Upper lobe of left lung (tissue), 6 donors: ENCODE data around the gene RRP7A. TPM values are rescaled to one million over a fixed set of nuclear protein-coding genes. Genes with fewer than 3 reads are reported as not detected.
"Not testable (repeated sequence)": the region's sequence is repeated elsewhere in the genome, so short reads cannot be mapped to it uniquely, and the experiment has no call there.

Source experiments
- ATAC-seq, 2 donors: fragments of 200-7000 bp; cut with Tn5 transposase; one replicate each; pipeline ENCODE4 v1.9.1; 2022; ENCODE audit warnings: mild to moderate bottlenecking in 2 of 2, moderate library complexity in 2 of 2; ENCODE audit not compliant: low FRiP score in 2 of 2
- DNase-seq, 2 donors: peaks; one replicate each; pipeline ENCODE4 v3.0.0-alpha.2; 2019 to 2020
- H3K27ac ChIP-seq, 4 donors: fragments of 200-600 bp; sonication (generic); one replicate each; pipeline ENCODE4 v1.5.1; 2016 to 2019
- H3K27me3 ChIP-seq, 4 donors: fragments of 200-600 bp; sonication (generic); one replicate each; pipeline ENCODE4 v1.5.1; 2017 to 2019
- H3K36me3 ChIP-seq, 4 donors: fragments of 200-600 bp; sonication (generic); one replicate each; pipeline ENCODE4 v1.5.1; 2016 to 2019
- H3K4me1 ChIP-seq, 4 donors: fragments of 200-600 bp; sonication (generic); one replicate each; pipeline ENCODE4 v1.5.1; 2018 to 2019
- H3K4me3 ChIP-seq, 4 donors: fragments of 200-600 bp; sonication (generic); one replicate each; pipeline ENCODE4 v1.5.1; 2017 to 2019; ENCODE audit warnings: mild to moderate bottlenecking in 2 of 4, moderate library complexity in 1 of 4
- H3K9me3 ChIP-seq, 4 donors: fragments of 200-600 bp; sonication (generic); one replicate each; pipeline ENCODE4 v1.5.1; 2018 to 2019
- EP300 ChIP-seq, 4 donors: sonication (generic); formaldehyde crosslinking; IDR thresholded peaks; one replicate each; pipeline ENCODE4 v1.5.1; 2017; ENCODE audit warnings: antibody characterized with exemption in 4 of 4, control low read depth in 2 of 4
- POLR2A ChIP-seq, 4 donors: fragments of 450-650 bp; IDR thresholded peaks; one replicate each; pipeline ENCODE4 v1.5.1; 2016 to 2017; ENCODE audit warnings: antibody characterized with exemption in 4 of 4, mild to moderate bottlenecking in 2 of 4
- POLR2AphosphoS5 ChIP-seq, 2 donors: sonication (generic); formaldehyde crosslinking; IDR thresholded peaks; one replicate each; pipeline ENCODE4 v1.5.1; 2017; ENCODE audit warnings: antibody characterized with exemption in 2 of 2
- WGBS, 2 donors: methylation state at CpG; one replicate each; pipeline ENCODE4 v1.1.5; 2017 to 2018; 5-methylcytosine and 5-hydroxymethylcytosine counted together
- total RNA-seq, 6 donors: library from RNA; depleted of rRNA in 4 of 6; stranded (reverse); fragments of >200 nt in 4 of 6; gene quantifications; one replicate each; pipeline versions ENCODE4 v1.1.0 to v1.2.1, GENCODE V29; 2016 to 2021
- TF ChIP-seq, protein P1 (sequence below), 6 experiments: fragments of 450-650 bp in 4 of 6; fragments of 200-600 bp in 2 of 6; sonication (generic) in 2 of 6; IDR thresholded peaks; one replicate each; pipeline ENCODE4 v1.5.1; 2016 to 2019; ENCODE audit warnings: antibody characterized with exemption in 6 of 6
- donor health status: DM: no; HTN: no; CAD: no; lungs with moderate emphysema.
- donor health status: DM: no; HTN: yes; CAD: no; lungs with severe emphysema.

RRP7A gene
- total RNA-seq, 6 donors from 2014 or later: 21.2 to 36.2 (median 29.3) TPM

DNA sequence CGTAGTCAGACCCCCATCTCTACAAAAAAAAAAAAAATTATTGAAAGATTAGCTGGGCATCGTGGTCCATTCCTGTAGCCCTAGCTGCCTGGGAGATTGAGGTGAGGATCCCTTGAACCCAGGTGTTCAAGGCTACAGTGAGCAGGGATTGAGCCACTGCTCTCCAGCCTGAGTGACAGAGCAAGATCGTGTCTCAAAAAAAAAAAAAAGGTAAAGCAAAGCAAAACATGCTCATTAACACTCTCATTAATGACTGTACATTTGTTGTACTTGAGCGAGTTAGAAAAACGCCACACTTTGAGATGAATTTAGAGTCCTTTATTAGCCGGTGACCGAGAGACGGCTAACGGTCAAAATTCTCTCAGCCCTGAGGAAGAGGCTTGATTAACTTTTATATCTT, 28.0 kb upstream of the RRP7A start:
- ATAC-seq: no peak
- Histone ChIP-seq H3K9me3 (no peaks in the 10 kb centered on the region), H3K4me1 (no peaks in the 10 kb centered on the region), H3K36me3 (no peaks in the 10 kb centered on the region), H3K4me3 (no peak overlapping the region), H3K27ac (no peak overlapping the region), H3K27me3 (no peaks in the 10 kb centered on the region)
- whole genome bisulfite sequencing, 2 donors: 74 to 79% methylated on average over 9 of the region's 9 CpGs
- DNase-seq: no peak
- TF ChIP-seq EP300 (IDR thresholded peaks at IDR 0.05) (no peak), POLR2AphosphoS5 (IDR thresholded peaks at IDR 0.05) (no peak), POLR2A (IDR thresholded peaks at IDR 0.05) (no peak)
- TF ChIP-seq, protein P1, sequence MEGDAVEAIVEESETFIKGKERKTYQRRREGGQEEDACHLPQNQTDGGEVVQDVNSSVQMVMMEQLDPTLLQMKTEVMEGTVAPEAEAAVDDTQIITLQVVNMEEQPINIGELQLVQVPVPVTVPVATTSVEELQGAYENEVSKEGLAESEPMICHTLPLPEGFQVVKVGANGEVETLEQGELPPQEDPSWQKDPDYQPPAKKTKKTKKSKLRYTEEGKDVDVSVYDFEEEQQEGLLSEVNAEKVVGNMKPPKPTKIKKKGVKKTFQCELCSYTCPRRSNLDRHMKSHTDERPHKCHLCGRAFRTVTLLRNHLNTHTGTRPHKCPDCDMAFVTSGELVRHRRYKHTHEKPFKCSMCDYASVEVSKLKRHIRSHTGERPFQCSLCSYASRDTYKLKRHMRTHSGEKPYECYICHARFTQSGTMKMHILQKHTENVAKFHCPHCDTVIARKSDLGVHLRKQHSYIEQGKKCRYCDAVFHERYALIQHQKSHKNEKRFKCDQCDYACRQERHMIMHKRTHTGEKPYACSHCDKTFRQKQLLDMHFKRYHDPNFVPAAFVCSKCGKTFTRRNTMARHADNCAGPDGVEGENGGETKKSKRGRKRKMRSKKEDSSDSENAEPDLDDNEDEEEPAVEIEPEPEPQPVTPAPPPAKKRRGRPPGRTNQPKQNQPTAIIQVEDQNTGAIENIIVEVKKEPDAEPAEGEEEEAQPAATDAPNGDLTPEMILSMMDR (IDR thresholded peaks at IDR 0.05): no peak

DNA sequence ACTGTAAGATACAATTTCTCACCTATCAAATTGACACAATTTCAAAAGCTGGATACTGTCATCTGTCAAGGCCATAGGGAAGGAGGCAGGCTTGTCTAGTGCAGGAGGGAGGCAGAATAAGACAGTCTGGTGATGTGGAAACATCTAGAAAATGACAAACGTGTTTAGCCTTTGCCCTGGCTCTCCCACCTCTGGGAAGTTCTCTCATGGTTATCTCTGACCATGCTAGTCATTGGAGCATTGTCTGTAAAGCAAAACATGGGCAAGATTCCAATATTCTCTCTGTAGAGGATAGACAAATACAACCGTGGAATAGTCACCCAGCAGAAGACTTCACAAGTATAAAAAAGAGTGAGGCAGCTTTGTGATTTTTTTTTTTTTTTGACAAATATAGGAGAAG, 25.1 kb upstream of the RRP7A start:
- Histone ChIP-seq H3K4me1 (peaks cover 0 to 2% (median 0%) of the 10 kb centered on the region in 4 donors), H3K36me3 (no peaks in the 10 kb centered on the region), H3K27ac (no peak overlapping the region), H3K9me3 (no peaks in the 10 kb centered on the region), H3K4me3 (no peak overlapping the region), H3K27me3 (no peaks in the 10 kb centered on the region)
- DNase-seq: no peak
- 14 to 20% methylated on average over 2 of the region's 2 CpGs for WGBS, 2 donors
- TF ChIP-seq EP300 (IDR thresholded peaks at IDR 0.05): no peak
- TF ChIP-seq, protein P1 (IDR thresholded peaks at IDR 0.05): no peak
- TF ChIP-seq POLR2A (IDR thresholded peaks at IDR 0.05): no peak
- TF ChIP-seq POLR2AphosphoS5 (IDR thresholded peaks at IDR 0.05): no peak
- ATAC-seq: no peak

- H3K27ac ChIP-seq: peak overlapping the region; percentile 47 to 87 (median 76)
- ATAC-seq: peak; percentile 83 to 91
These were observed 19.7 kb upstream of the RRP7A start for GRCh38 chr22:42539236-42539771.

DNA sequence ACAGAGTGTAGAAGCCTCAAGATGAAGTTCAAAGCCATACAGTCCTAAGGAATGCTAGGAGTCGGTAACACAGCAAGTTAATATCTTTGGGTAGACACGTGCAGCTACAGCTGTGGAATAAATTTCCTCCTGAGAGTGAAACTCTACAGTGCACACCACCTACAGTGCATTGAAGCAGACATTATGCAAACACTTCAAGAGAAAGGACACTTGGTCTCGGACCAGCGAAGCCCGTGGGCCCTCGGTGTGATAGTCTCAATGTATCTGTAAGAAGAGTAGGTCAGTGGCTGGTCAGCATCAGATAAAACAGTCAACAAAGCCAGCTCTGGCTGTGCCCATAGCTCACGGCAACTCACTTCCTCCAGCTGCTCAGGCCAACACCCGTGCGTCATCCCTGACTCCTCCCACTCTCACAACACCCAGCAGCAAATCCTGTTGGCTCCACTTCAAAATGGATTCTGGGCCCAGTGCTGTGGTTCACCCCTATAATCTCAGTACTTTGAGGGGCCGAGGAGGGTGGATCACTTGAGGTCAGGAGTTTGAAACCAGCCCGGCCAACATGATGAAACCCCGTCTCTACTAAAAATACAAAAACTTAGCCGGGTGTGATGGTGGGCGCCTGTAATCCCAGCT, 17.7 kb upstream of the RRP7A start:
- H3K27ac ChIP-seq: peak overlapping the region; percentile 31 to 87 (median 60)
- ATAC-seq: peak; percentile 85 to 90
- WGBS, 2 donors: 54 to 58% methylated on average over 11 of the region's 14 CpGs

More at GRCh38 chr22:42539236-42539771, 19.7 kb upstream of the RRP7A start:
- not testable (repeated sequence) for H3K9me3 ChIP-seq, H3K4me3 ChIP-seq, DNase-seq, H3K27me3 ChIP-seq, H3K36me3 ChIP-seq
- WGBS, 2 donors: 22 to 31% methylated on average over 8 of the region's 11 CpGs
- H3K4me1 ChIP-seq: peaks cover 9 to 22% (median 19%) of the 10 kb centered on the region in 4 donors

DNA sequence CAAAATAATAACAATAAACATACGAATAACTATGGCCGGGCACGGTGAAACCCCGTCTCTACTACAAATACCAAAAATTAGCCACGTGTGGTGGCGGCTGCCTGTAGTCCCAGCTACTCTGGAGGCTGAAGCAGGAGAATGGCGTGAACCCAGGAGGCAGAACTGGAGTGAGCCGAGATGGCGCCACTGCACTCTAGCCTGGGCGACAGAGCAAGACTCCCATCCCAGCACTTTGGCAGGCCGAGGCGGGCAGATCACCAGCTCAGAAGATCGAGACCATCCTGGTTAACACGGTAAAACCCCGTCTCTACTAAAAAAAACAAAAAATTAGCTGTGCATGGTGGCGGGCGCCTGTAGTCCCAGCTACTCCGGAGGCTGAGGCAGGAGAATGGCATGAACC, 17.0 kb upstream of the RRP7A start:
- H3K27me3 ChIP-seq, DNase-seq, H3K36me3 ChIP-seq, H3K4me3 ChIP-seq, H3K9me3 ChIP-seq, ATAC-seq: not testable (repeated sequence)
- Histone ChIP-seq H3K4me1 (peaks cover 9 to 22% (median 19%) of the 10 kb centered on the region in 4 donors), H3K27ac (peak overlapping the region in 2 of 4 donors; percentile 68 to 80)
- 96 to 98% methylated on average over 18 of the region's 18 CpGs for WGBS, 2 donors

More for the DNA sequence above, 17.7 kb upstream of the RRP7A start:
- peaks cover 9 to 22% (median 19%) of the 10 kb centered on the region in 4 donors for H3K4me1 ChIP-seq
- not testable (repeated sequence) for H3K9me3 ChIP-seq, H3K27me3 ChIP-seq, H3K4me3 ChIP-seq, H3K36me3 ChIP-seq, DNase-seq

DNA sequence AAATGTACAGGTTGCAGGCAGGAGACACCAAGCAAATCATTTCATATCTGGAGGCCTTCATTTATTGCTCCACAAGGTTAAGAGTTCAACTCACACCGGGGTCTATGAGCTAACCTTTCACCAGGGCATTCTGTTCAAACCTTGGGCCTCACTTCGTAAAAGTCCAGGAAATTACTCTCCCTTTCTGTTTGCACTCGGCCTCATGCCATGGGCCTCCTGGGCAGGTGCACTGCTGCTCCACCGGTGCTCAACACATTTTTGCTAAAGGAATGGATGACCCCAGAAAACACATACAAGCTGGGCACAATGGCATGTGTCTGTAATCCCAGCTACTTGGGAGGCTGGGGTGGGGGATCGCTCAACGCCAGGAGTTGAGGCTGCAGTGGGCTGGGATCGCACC, 16.6 kb upstream of the RRP7A start:
- Histone ChIP-seq H3K4me3 (no peak overlapping the region), H3K27me3 (no peaks in the 10 kb centered on the region), H3K36me3 (no peaks in the 10 kb centered on the region), H3K9me3 (no peaks in the 10 kb centered on the region), H3K4me1 (peaks cover 9 to 22% (median 19%) of the 10 kb centered on the region in 4 donors), H3K27ac (peak overlapping the region in 1 of 4 donors; percentile 68)
- ATAC-seq (no peak), DNase-seq (no peak)
- TF ChIP-seq EP300 (IDR thresholded peaks at IDR 0.05) (no peak), POLR2AphosphoS5 (IDR thresholded peaks at IDR 0.05) (no peak), POLR2A (IDR thresholded peaks at IDR 0.05) (no peak)
- TF ChIP-seq, protein P1 (IDR thresholded peaks at IDR 0.05): no peak
- 94% methylated on average over 7 of the region's 7 CpGs for WGBS, 2 donors

DNA sequence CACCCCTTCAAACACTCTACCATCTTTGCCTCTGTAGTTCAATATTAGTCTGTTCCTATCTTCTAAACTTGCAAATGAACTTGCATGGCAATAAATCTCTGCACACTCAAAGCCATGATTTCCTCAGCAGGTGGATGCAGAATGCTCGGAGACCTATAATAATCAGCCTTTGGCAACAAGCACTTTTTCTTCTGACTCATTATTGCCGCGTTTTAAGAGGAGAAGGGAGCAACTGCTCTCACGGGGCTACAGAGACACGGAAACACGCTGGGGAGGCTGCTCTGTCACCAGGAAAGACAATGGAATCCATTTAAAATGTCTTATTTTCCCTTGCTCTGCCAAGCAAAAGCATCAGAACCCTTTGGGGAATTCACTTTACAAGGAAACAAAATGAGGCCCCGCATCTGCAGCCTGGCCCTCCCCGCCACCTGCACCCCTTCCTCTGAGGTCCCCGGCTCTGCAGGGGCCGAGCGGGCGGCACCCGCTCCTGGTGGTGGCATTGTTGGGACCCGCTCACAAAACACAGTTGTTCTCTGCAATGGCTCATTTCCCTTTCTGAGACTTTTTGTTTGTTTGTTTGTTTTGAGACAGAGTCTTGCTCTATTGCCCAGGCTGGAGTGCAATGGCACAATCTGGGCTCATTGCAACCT, 15.6 kb upstream of the RRP7A start:
- 94 to 100% methylated on average over 1 to 3 of the region's 14 CpGs for WGBS, 2 donors
- not testable (repeated sequence) for DNase-seq, ATAC-seq, H3K4me3 ChIP-seq, H3K9me3 ChIP-seq, H3K27me3 ChIP-seq, H3K27ac ChIP-seq, H3K36me3 ChIP-seq
- peaks cover 9 to 22% (median 19%) of the 10 kb centered on the region in 4 donors for H3K4me1 ChIP-seq
